ENCODE results near the gene TRIM56. TPM values are rescaled to one million over a fixed set of nuclear protein-coding genes. Genes with fewer than 3 reads are reported as not detected.

The TRIM56 gene
- total and polyA plus RNA-seq, 9 of the 15 experiments (the other 6 are each of a cell fraction or from before 2014, with no cell fraction given): 2.0 to 29.7 (median 11.6) TPM

- TF ChIP-seq SP2 (IDR thresholded peaks at IDR 0.05; ENCODE audit: extremely low read depth, low read depth, low read length, poor library complexity, severe bottlenecking) (no peak), BRD4 (IDR thresholded peaks at IDR 0.05) (no peak), CREB1 (IDR thresholded peaks at IDR 0.05) (no peak), CREB1 (CRISPR knock-in tag; IDR thresholded peaks at IDR 0.05) (no peak), ZNF316 (IDR thresholded peaks at IDR 0.05) (no peak), JUND (IDR thresholded peaks at IDR 0.05; ENCODE audit: borderline replicate concordance, low read depth, low read length) (no peak), JUND (tag; IDR thresholded peaks at IDR 0.05; ENCODE audit: borderline replicate concordance, low read depth, low read length) (peak; percentile 10; the same call in 1 of the 3 replicates), ATF3 (IDR thresholded peaks at IDR 0.05) (no peak), ATF3 (CRISPR knock-in tag; conservative IDR thresholded peaks at IDR 0.05) (no peak), ZNF324 (CRISPR knock-in tag; IDR thresholded peaks at IDR 0.05) (no peak), KAT8 (IDR thresholded peaks at IDR 0.05; ENCODE audit: low read depth) (no peak), SMARCA4 (IDR thresholded peaks at IDR 0.05) (peak; percentile 26; the same call in 1 of the 2 replicates), ZNF408 (CRISPR knock-in tag; IDR thresholded peaks at IDR 0.05; ENCODE audit: low read depth) (no peak), COPS2 (conservative IDR thresholded peaks at IDR 0.05) (no peak), SMAD2 (IDR thresholded peaks at IDR 0.05; ENCODE audit: low read depth, low read length) (no peak), ZNF449 (CRISPR knock-in tag; IDR thresholded peaks at IDR 0.05) (0 out of 2 replicates have a peak, but pooled peaks have one; percentile 21), NR2C2 (CRISPR knock-in tag; IDR thresholded peaks at IDR 0.05) (0 out of 2 replicates have a peak, but pooled peaks have one; percentile 33), NR2C2 (tag; IDR thresholded peaks at IDR 0.05) (peak; percentile 72; the same call in 1 of the 2 replicates), CEBPG (CRISPR knock-in tag; IDR thresholded peaks at IDR 0.05) (no peak), CEBPG (tag; conservative IDR thresholded peaks at IDR 0.05 in 1 of 2, IDR thresholded peaks at IDR 0.05 in 1 of 2) (no peak), SIRT6 (IDR thresholded peaks at IDR 0.05; ENCODE audit: low read depth, low read length) (no peak), FIP1L1 (IDR thresholded peaks at IDR 0.05; ENCODE audit: low read depth, low read length, poor library complexity, severe bottlenecking) (no peak), ZSCAN29 (IDR thresholded peaks at IDR 0.05) (no peak), TRIM24 (IDR thresholded peaks at IDR 0.05) (no peak), ELF1 (tag; IDR thresholded peaks at IDR 0.05) (no peak), EGR1 (conservative IDR thresholded peaks at IDR 0.05) (peak; percentile 90), ZNF224 (CRISPR knock-in tag; IDR thresholded peaks at IDR 0.05) (no peak), RHOXF2B (CRISPR knock-in tag; conservative IDR thresholded peaks at IDR 0.05) (no peak), E2F3 (CRISPR knock-in tag; IDR thresholded peaks at IDR 0.05) (no peak), CGGBP1 (CRISPR knock-in tag; IDR thresholded peaks at IDR 0.05) (no peak), STAT5A (IDR thresholded peaks at IDR 0.05; ENCODE audit: borderline replicate concordance, low read length) (no peak)
Observed at GRCh38 chr7:101126651-101127459, 41.6 kb downstream of the TRIM56 start, which contains the start of gene SERPINE1 (continued).

All from K562 (cell line).